GM21367 (cell line): ENCODE data around the gene PCP2.
"Not testable (repeated sequence)": the region's sequence is repeated elsewhere in the genome, so short reads cannot be mapped to it uniquely, and the experiment has no call there.

ENCODE experiments used
- ATAC-seq: cut with Tn5 transposase; IDR thresholded peaks from one replicate; pipeline ENCODE4 v1.9.1; 2021; ENCODE audit not compliant: unreplicated experiment

The PCP2 gene

DNA sequence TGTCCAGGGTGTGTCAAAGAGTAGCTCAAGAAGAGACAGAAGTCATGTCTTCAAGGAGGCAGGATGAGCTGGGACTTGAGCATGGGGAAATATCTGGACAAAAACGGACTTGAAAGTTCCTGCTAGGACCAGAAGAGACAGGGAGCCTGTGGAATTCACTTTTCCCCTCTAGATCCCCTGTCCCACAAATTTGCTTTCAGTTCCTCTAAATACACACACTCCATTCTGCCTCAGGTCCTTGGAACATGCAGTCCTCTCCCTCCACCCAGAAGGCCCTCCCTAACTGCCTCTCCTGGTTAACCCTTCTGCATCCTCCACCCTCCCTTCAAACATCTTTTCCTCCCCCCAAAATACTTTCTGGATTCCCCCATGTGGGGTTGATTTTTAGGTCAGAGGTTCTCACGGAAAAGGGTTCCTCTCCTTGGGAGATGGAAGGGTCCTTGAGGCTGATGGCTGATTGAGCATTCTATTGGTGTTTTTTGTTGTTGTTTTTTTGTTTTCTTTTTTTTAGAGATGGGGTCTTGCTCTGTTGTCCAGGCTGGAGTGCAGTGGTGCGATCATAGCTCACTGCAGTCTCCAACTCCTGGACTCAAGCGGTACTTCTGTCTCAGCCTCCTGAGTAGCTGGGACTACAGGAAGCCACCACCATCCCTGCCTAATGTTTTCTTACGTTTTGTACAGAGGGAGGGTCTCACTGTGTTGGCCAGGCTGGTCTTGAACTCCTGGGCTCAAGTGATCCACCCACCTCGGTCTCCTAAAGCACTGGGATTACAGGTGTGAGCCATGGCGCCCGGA lies 28.4 kb upstream of the PCP2 start:
- ATAC-seq = no peak

DNA sequence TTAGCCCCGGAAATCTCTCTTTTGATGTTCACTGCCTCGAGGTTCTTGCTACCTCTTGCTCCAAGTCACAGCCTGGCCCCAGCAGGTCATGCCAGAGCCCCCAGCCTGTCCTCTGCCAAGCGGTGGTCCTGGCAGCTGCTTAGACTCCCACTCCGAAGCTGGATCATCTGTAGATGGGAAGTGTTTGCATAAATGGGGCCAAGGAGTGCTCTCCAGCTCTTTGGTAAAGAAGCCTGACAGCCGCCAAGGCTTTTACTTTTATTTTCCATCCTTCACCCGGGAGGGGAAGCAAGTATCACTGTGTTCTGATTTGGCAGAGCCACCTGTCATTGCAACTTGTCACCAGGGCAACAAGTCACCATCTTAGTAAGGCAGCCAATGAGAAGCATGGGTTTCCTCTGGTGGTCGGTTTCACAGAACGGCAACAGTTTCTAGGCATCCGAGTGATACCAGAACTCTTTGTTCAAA lies 24.7 kb upstream of the PCP2 start:
- ATAC-seq = no peak

- no peak for ATAC-seq
These were observed 23.7 kb upstream of the PCP2 start for GRCh38 chr19:7657131-7657751.

- ATAC-seq = no peak
These were observed 22.1 kb upstream of the PCP2 start for GRCh38 chr19:7655581-7655980.

DNA sequence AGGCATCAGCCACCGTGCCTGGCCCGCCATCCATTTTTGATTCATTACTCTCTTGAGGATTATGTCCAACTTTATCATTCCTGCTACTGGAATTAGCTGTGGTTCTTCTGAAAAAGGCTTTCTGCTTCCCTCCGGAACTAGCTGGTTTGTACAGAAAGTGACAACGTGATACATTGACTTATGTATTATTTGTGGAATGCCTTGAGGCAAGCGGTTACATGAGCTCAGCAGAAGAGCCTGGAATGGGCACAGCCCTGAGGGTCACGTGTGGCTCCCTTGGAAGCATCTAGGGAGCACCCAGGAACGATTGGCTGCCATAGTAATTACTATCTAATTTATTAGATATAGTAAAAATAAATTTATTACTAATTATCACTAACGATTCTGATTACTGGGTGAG lies 20.9 kb upstream of the PCP2 start:
- no peak for ATAC-seq

DNA sequence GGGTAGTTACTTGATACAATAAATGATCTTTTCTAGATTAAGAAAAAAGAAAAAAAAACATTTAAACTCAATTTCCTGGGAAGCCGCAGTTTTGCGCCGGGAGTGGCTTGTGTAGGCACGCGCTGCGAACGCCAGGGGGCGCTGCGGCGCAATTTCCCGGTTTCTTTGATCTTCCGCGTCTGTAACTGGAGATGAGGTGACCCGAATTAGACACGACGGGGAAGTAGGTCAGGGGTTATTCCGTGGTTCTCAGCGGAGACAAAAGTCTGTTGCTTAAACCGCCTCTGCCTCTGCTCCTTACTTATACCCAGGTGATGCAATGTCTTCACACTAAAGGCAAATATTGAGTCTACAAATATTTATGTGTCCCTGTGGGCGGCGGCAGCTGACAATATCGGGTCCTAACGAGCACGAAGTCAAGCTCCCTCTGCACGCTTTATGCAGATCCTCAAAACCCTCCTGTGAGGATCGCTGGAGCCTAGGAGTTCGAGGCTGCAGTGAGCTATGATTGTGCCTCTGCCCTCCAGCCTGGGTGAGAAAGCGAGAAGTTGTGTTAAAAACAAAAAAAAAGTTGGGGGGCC lies 18.6 kb upstream of the PCP2 start:
- ATAC-seq = no peak

GRCh38 chr19:7650148-7650547 lies 16.6 kb upstream of the PCP2 start:
- ATAC-seq = no peak

DNA sequence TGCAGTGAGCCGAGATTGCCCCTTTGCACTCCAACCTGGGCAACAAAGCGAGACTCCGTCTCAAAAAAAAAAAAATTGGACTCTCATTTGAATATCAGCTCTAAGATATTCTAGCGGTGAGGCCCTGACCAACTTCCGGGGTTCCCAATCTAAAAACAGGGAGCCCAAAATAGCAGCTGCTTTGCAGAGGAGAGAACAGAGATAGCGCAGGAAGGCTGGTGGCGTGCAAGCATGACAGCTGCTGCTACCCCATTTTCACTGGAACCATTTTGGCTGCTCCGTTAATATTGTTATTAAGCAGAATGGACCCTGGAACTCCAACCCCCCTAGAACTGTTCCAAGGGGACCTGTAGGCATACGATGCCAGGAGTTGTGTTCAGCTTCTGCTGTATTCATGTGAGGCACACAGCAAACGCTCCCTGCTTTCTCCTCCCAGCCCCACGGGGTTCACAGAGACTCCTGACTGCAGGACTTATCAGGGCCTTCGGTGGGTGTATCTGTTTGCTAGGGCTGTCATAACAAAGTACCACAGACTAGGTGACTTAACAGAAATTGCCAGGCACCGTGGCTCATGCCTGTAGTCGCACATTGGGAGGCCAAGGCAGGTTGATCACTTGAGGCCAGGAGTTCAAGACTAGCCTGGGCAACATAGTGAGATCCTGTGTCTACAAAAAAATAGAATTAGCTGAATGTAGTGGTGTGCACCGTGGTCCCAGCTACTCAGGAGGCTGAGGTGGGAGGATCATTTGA lies 14.9 kb upstream of the PCP2 start:
- no peak for ATAC-seq

DNA sequence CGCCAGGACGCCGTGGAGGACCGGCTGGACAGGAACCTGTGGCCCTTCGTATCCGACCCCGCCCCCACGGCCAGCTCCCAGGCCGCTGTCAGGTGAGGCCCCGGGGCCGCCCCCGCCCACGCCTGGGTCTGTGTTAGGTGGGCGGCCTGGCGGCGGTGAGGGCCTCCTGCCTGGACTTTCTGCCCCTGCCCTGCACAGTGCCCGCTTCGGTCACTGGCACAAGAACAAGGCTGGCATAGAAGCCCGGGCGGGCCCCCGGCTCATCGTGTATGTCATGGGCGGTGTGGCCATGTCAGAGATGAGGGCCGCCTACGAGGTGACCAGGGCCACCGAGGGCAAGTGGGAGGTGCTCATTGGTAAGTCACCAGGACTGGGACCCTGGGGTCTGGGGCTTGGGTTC lies 13.6 kb upstream of the PCP2 start:
- no peak for ATAC-seq

GRCh38 chr19:7646426-7646700 lies 12.8 kb upstream of the PCP2 start:
- no peak for ATAC-seq

GRCh38 chr19:7645656-7646425 lies 12.3 kb upstream of the PCP2 start:
- no peak for ATAC-seq

DNA sequence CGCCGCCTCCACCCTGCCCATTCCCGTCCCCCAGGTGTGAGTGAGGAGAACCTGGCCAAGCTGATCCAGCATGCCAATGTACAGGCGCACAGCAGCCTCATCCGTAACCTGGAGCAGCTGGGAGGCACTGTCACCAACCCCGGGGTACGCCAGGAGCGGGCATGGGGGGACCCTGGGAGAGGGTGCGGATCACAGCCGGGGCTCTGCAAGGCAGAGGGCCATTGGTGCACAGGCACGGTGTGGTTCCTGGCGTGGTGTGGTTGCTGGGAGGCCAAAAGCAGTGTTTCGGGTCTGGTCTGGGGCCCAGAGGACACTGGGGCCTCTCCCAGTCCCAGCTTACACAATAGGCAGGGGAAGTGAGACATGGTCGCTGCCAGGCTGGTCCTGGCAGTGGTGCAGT lies 11.6 kb upstream of the PCP2 start:
- no peak for ATAC-seq

DNA sequence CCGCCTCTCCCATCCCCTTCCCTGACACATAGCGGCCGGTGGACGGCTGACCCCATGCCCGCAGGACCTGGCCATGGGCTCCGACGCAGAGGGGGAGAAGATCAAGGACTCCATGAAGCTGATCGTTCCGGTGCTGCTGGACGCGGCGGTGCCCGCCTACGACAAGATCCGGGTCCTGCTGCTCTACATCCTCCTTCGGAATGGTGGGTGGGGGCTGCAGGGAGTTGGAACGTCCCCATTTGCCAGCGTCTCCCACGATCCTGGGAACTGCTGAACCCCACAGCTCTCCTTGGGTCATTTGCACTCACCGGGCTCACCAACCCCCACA lies 11.0 kb upstream of the PCP2 start:
- ATAC-seq = no peak

DNA sequence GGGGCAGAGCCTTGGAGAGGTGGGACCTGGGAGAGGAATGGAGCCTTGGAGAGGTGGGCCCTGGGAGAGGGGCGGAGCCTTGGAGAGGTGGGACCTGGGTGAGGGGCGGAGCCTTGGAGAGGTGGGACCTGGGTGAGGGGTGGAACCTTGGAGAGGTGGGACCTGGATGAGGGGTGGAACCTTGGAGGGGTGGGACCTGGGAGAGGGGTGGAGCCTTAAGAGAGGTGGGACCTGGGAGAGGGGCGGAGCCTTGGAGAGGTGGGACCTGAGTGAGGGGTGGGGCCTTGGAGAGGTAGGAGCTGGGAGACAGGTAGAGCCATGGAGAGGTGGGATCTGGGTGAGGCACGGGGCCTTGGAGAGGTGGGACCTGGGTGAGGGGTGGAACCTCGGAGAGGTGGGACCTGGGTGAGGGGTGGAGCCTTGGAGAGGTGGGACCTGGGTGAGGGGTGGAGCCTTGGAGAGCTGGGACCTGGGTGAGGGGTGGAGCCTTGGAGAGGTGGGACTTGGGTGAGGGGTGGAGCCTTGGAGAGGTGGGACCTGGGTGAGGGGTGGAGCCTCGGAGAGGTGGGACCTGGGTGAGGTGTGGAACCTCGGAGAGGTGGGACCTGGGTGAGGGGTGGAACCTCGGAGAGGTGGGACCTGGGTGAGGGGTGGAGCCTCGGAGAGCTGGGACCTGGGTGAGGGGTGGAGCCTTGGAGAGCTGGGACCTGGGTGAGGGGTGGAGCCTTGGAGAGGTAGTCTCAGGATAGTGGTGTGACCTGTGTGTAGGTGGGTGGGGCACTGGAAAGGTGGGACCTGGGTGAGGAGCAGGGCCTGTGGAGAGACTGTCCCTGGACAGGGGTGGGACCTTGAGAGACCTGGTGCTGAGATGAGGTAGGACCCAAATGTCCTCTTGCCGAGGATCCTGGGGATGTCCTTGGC lies 10.4 kb upstream of the PCP2 start:
- not testable (repeated sequence) for ATAC-seq

GRCh38 chr19:7643031-7643415 lies 9.5 kb upstream of the PCP2 start:
- ATAC-seq = no peak

DNA sequence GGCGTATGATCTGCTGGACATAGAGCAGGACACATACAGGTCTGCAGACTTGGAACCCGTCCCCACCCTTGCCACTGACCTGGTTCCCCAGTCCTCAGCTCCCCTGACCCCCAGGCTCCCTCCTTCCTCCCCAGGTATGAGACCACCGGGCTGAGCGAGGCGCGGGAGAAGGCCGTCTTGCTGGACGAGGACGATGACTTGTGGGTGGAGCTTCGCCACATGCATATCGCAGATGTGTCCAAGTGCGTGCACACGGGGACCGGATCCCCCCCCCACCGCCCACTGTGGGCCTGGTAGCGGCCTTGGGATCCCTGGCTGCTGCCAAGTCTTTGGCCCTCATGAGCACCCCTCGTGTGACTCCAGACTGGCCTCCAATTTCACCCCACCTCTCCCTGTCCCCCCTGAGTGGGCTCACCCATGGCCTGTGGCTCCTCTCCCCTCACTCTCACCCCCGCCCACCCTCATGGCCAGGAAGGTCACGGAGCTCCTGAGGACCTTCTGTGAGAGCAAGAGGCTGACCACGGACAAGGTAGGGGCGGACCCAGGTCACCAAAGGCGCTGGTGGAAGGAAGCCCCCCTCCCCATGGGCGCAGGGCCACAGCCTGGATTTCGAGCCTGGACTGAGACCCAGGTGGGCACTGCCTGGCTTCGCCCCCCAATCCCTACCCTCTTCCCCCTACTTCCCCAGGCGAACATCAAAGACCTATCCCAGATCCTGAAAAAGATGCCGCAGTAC lies 8.9 kb upstream of the PCP2 start:
- ATAC-seq = no peak

GRCh38 chr19:7641290-7642276 lies 8.1 kb upstream of the PCP2 start:
- ATAC-seq = no peak

GRCh38 chr19:7640803-7641202 lies 7.3 kb upstream of the PCP2 start:
- ATAC-seq = no peak
